Vagina (tissue), 2 donors: ENCODE data around the gene PCDHGB4. TPM values are rescaled to one million over a fixed set of nuclear protein-coding genes. Genes with fewer than 3 reads are reported as not detected.
A peak's percentile ranks its signal among the peaks of the same experiment; 100 is the strongest.
"Not testable (repeated sequence)": the region's sequence is repeated elsewhere in the genome, so short reads cannot be mapped to it uniquely, and the experiment has no call there.

Source experiments
- DNase-seq, 2 donors: peaks; one replicate each; pipeline ENCODE4 v3.0.0-alpha.2; 2017; ENCODE audit errors: extremely low spot score in 2 of 2
- H3K27ac ChIP-seq: fragments of 200-600 bp; sonication (generic); one replicate; pipeline ENCODE4 v1.5.1; 2019
- H3K27me3 ChIP-seq: fragments of 200-600 bp; sonication (generic); one replicate; pipeline ENCODE4 v1.5.1; 2019
- H3K36me3 ChIP-seq, 2 donors: fragments of 200-600 bp; sonication (generic); one replicate each; pipeline ENCODE4 v1.5.1; 2017 to 2019
- H3K4me1 ChIP-seq: fragments of 200-600 bp; sonication (generic); one replicate; pipeline ENCODE4 v1.5.1; 2019
- H3K4me3 ChIP-seq, 2 donors: fragments of 200-600 bp; sonication (generic); 1 replicate in 1 of 2; 2 replicates in 1 of 2; pipeline ENCODE4 v1.5.1; 2016 to 2019
- H3K9me3 ChIP-seq: fragments of 200-600 bp; sonication (generic); one replicate; pipeline ENCODE4 v1.5.1; 2019
- CTCF ChIP-seq, 3 experiments: fragments of 450-650 bp in 2 of 3; fragments of 200-600 bp in 1 of 3; sonication (generic) in 1 of 3; IDR thresholded peaks; one replicate each; pipeline ENCODE4 v1.5.1; 2017 to 2019; ENCODE audit warnings: antibody characterized with exemption in 3 of 3, mild to moderate bottlenecking in 2 of 3, moderate library complexity in 2 of 3
- POLR2A ChIP-seq, 2 donors: fragments of 450-650 bp; IDR thresholded peaks; one replicate each; pipeline ENCODE4 v1.6.1; 2017; ENCODE audit warnings: antibody characterized with exemption in 2 of 2, mild to moderate bottlenecking in 2 of 2, moderate library complexity in 2 of 2
- POLR2AphosphoS5 ChIP-seq, 2 donors: sonication (generic); formaldehyde crosslinking; IDR thresholded peaks; one replicate each; pipeline ENCODE4 v1.9.0; 2017; ENCODE audit warnings: antibody characterized with exemption in 2 of 2, mild to moderate bottlenecking in 2 of 2, low read depth in 1 of 2; ENCODE audit not compliant: insufficient read depth in 1 of 2
- intact Hi-C: fragments of 100-400 bp; cut with DNase I; formaldehyde crosslinking; loops from one replicate; pipeline ENCODE4 v1.15.1; 2023
- total RNA-seq: library from RNA; depleted of rRNA; stranded (reverse); fragments of >200 nt; gene quantifications from one replicate; pipeline ENCODE4 v1.2.3, GENCODE V29; 2016

Gene PCDHGB4
- total RNA-seq, 1 donor from 2014 or later = 10.3 TPM

- H3K27me3 ChIP-seq, H3K4me1 ChIP-seq, H3K36me3 ChIP-seq: not testable (repeated sequence)
- intact Hi-C loops = loop anchor here (10.0 kb wide), 2 partner anchors 107 to 147 kb away; no protein-coding TSS in a partner anchor
- peak within 1 kb of the TSS; percentile 26 to 37 for H3K4me3 ChIP-seq
- peaks cover 83% of the 10 kb centered on the region for H3K9me3 ChIP-seq
- TF ChIP-seq CTCF (IDR thresholded peaks at IDR 0.05) = peak in 2 of 3 experiments; percentile 32 to 41
- TF ChIP-seq POLR2AphosphoS5 (IDR thresholded peaks at IDR 0.05; ENCODE audit: insufficient read depth in 1 of 2, low read depth in 1 of 2) = peak in 1 of 2 donors; percentile 43
- peak in 1 of 2 donors; percentile 75 for DNase-seq
- peak within 1 kb of the TSS; percentile 30 for H3K27ac ChIP-seq
These were observed 30.1 kb downstream of the PCDHGB4 start, which contains the start of gene PCDHGB7 for GRCh38 chr5:141417494-141418172. TSS of gene PCDHGB7 (plus strand) at chr5:141417677. CDS start at chr5:141417860, 183 bp downstream.

DNA sequence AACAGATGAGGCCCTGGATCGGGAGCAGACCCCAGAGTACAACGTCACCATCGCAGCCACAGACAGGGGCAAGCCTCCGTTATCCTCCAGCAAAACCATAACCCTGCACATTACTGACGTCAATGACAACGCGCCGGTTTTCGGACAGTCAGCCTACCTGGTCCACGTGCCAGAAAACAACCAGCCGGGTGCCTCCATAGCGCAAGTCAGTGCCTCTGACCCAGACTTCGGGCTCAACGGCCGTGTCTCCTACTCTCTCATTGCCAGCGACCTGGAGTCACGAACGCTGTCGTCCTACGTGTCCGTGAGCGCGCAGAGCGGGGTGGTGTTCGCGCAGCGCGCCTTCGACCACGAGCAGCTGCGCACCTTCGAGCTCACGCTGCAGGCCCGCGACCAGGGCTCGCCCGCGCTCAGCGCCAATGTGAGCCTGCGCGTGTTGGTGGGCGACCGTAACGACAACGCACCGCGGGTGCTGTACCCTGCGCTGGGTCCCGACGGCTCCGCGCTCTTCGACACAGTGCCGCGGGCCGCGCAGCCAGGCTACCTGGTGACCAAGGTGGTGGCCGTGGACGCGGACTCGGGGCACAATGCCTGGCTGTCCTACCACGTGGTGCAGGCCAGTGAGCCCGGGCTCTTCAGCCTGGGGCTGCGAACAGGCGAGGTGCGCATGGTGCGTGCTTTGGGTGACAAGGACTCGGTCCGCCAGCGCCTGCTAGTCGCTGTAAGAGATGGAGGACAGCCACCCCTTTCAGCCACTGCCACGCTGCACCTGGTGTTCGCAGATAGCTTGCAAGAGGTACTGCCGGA is 31.8 kb downstream of the PCDHGB4 start:
- peak in 1 of 2 donors; percentile 34 for DNase-seq
- peaks cover 0 to 4% of the 10 kb centered on the region in 2 donors for H3K36me3 ChIP-seq
- H3K27me3 ChIP-seq = no peaks in the 10 kb centered on the region
- TF ChIP-seq CTCF (IDR thresholded peaks at IDR 0.05) (no peak), POLR2AphosphoS5 (IDR thresholded peaks at IDR 0.05; ENCODE audit: insufficient read depth in 1 of 2, low read depth in 1 of 2) (no peak), POLR2A (IDR thresholded peaks at IDR 0.05) (no peak)
- no peaks in the 10 kb centered on the region for H3K4me1 ChIP-seq
- peak overlapping the region in 1 of 2 donors; percentile 17 for H3K4me3 ChIP-seq
- H3K27ac ChIP-seq = no peak overlapping the region
- H3K9me3 ChIP-seq = peaks cover 83% of the 10 kb centered on the region
- intact Hi-C loops = loop anchor here (10.0 kb wide), 2 partner anchors 106 to 146 kb away; no protein-coding TSS in a partner anchor

DNA sequence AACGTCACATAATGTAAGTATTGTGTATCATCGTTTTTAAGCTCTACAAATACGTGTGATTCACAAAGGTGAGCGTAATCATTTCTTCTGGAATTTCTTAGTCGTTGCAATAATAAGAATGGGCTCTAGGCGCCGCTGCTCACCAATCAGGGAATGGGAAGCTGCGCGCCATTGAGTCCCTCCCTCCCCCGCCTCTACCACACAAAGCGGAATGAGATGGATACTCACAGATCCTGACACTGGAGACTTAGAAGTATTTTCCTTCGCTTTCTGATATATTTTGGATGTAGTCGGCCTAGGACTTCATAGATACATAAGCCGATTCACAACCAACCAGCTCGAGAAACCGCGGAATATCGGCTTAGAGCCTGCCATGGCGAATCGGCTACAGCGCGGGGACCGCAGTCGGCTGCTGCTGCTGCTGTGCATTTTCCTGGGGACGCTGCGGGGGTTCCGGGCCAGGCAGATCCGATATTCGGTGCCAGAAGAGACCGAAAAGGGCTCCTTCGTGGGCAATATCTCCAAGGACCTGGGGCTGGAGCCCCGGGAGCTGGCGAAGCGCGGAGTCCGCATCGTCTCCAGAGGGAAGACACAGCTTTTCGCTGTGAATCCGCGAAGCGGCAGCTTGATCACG is 33.5 kb downstream of the PCDHGB4 start, which contains the start of gene PCDHGA11:
PCDHGA11 (plus strand) TSS at position 197 of the 634 bp plus-strand sequence; CDS start at position 374, 177 bp downstream.
- Histone ChIP-seq H3K27me3 (no peaks in the 10 kb centered on the region), H3K9me3 (peaks cover 88% of the 10 kb centered on the region), H3K4me3 (peak within 1 kb of the TSS; percentile 3 to 17), H3K27ac (no peak within 1 kb of the TSS), H3K4me1 (no peaks in the 10 kb centered on the region), H3K36me3 (peaks cover 0 to 4% of the 10 kb centered on the region in 2 donors)
- TF ChIP-seq POLR2A (IDR thresholded peaks at IDR 0.05) (no peak), CTCF (IDR thresholded peaks at IDR 0.05) (peak in 1 of 3 experiments; percentile 13)
- peak in 1 of 2 donors; percentile 34 for DNase-seq
- intact Hi-C loops = no loop called here

GRCh38 chr5:141421489-141421855 is 34.0 kb downstream of the PCDHGB4 start:
- H3K27ac ChIP-seq = no peak overlapping the region
- peaks cover 90% of the 10 kb centered on the region for H3K9me3 ChIP-seq
- H3K36me3 ChIP-seq = peaks cover 0 to 4% of the 10 kb centered on the region in 2 donors
- H3K4me3 ChIP-seq = peak overlapping the region; percentile 3 to 8
- H3K4me1 ChIP-seq = no peaks in the 10 kb centered on the region
- H3K27me3 ChIP-seq = no peaks in the 10 kb centered on the region
- intact Hi-C loops = no loop called here
- TF ChIP-seq CTCF (IDR thresholded peaks at IDR 0.05) = no peak
- TF ChIP-seq POLR2AphosphoS5 (IDR thresholded peaks at IDR 0.05; ENCODE audit: insufficient read depth in 1 of 2, low read depth in 1 of 2) = no peak
- TF ChIP-seq POLR2A (IDR thresholded peaks at IDR 0.05) = no peak
- peak in 1 of 2 donors; percentile 29 for DNase-seq
